K562 (cell line): Measurements from ENCODE around the gene LRRC15. TPM values are rescaled to one million over a fixed set of nuclear protein-coding genes. Genes with fewer than 3 reads are reported as not detected.

Source experiments
- CUX1 ChIP-seq: fragments of 200-800 bp; sonication (Bioruptor generic); IDR thresholded peaks from 2 replicates; pipeline ENCODE4 v1.6.1; 2016; ENCODE audit warnings: missing genetic modification characterization, missing compliant biosample characterization
- EP400 ChIP-seq: fragments of 450-650 bp; IDR thresholded peaks from 2 replicates; pipeline ENCODE4 v1.6.1; 2017; ENCODE audit warnings: antibody characterized with exemption, mild to moderate bottlenecking, moderate library complexity
- FOXA1 ChIP-seq: fragments of 450-650 bp; IDR thresholded peaks from 2 replicates; pipeline ENCODE4 v1.6.1; 2016; ENCODE audit warnings: mild to moderate bottlenecking, borderline replicate concordance
- SFPQ ChIP-seq: fragments of 200-400 bp; formaldehyde crosslinking; IDR thresholded peaks from 2 replicates; pipeline ENCODE4 v1.6.1; 2017; ENCODE audit warnings: mild to moderate bottlenecking, low read depth, low read length, moderate library complexity
- SREBF1 ChIP-seq: fragments of 150-350 bp; IDR thresholded peaks from 2 replicates; pipeline ENCODE4 v1.6.1; 2014; ENCODE audit warnings: antibody characterized with exemption, low read depth, low read length, borderline replicate concordance
- UBTF ChIP-seq, 2 experiments: IDR thresholded peaks; 2 replicates each; pipeline ENCODE4 v1.6.1; 2012; ENCODE audit warnings: improper control_type of control experiment in 2 of 2, low read depth in 2 of 2, low read length in 2 of 2, borderline replicate concordance in 1 of 2
- ZNF146 ChIP-seq: IDR thresholded peaks from one replicate; pipeline ENCODE4 v1.6.1; 2018; ENCODE audit warnings: missing compliant biosample characterization; ENCODE audit not compliant: unreplicated experiment
- polyA plus RNA-seq, 8 experiments: library from polyadenylated mRNA; depleted of rRNA in 4 of 8; stranded (reverse) in 5 of 8; unstranded in 3 of 8; fragments of >200 nt; fragmentation: Nextera tagmentation in 2 of 8; fragmentation: Illumina TruSeq in 1 of 8; extraction: Ambion mirVana in 2 of 8; extraction: Trizol in 1 of 8; gene quantifications; 2 replicates each; pipeline versions ENCODE4 v1.2.1 to v1.2.3, GENCODE V29; 2011 to 2014; ENCODE audit warnings: inconsistent platforms in 1 of 8, missing spikeins in 1 of 8
- total RNA-seq, 7 experiments: library from RNA; depleted of rRNA in 6 of 7; stranded (reverse); fragments of >200 nt in 6 of 7; fragmentation: Illumina TruSeq in 2 of 7; extraction: Trizol in 2 of 7; gene quantifications; 2 replicates each; pipeline versions ENCODE4 v1.2.1 to v1.2.3, GENCODE V29; 2011 to 2021; ENCODE audit warnings: low replicate concordance in 1 of 7

The LRRC15 gene
- total and polyA plus RNA-seq, 9 of the 15 experiments (the other 6 are each of a cell fraction or from before 2014, with no cell fraction given): not detected

GRCh38 chr3:194377708-194378107 lies 8.2 kb upstream of the LRRC15 start (continued):
- TF ChIP-seq SREBF1: no peak
- TF ChIP-seq CUX1 (CRISPR knock-in tag): no peak
- TF ChIP-seq UBTF (IDR thresholded peaks at IDR 0.05; ENCODE audit: borderline replicate concordance in 1 of 2, low read depth in 2 of 2, low read length in 2 of 2): no peak
- no peak for TF ChIP-seq EP400
- TF ChIP-seq FOXA1: no peak
- TF ChIP-seq ZNF146 (CRISPR knock-in tag): no peak
- TF ChIP-seq SFPQ: no peak
